HEK293 (cell line): ENCODE data around the gene TMEM164.

Experiments used
- ZNF23 ChIP-seq: fragments of 450-650 bp; formaldehyde crosslinking; IDR thresholded peaks from 2 replicates; pipeline ENCODE4 v1.5.1; 2016; ENCODE audit warnings: missing biosample characterization, missing genetic modification characterization, borderline replicate concordance
- ZNF776 ChIP-seq: fragments of 450-650 bp; formaldehyde crosslinking; IDR thresholded peaks from 2 replicates; pipeline ENCODE4 v1.5.0; 2017; ENCODE audit warnings: missing biosample characterization, missing genetic modification characterization, borderline replicate concordance
- ZNF843 ChIP-seq: fragments of 450-650 bp; formaldehyde crosslinking; IDR thresholded peaks from 2 replicates; pipeline ENCODE4 v1.5.1; 2016; ENCODE audit warnings: missing biosample characterization, missing genetic modification characterization
- TF ChIP-seq, protein P1 (sequence below): fragments of 450-650 bp; formaldehyde crosslinking; IDR thresholded peaks from 2 replicates; pipeline ENCODE4 v1.5.1; 2016; ENCODE audit warnings: missing biosample characterization, missing genetic modification characterization

- TF ChIP-seq, protein P1, sequence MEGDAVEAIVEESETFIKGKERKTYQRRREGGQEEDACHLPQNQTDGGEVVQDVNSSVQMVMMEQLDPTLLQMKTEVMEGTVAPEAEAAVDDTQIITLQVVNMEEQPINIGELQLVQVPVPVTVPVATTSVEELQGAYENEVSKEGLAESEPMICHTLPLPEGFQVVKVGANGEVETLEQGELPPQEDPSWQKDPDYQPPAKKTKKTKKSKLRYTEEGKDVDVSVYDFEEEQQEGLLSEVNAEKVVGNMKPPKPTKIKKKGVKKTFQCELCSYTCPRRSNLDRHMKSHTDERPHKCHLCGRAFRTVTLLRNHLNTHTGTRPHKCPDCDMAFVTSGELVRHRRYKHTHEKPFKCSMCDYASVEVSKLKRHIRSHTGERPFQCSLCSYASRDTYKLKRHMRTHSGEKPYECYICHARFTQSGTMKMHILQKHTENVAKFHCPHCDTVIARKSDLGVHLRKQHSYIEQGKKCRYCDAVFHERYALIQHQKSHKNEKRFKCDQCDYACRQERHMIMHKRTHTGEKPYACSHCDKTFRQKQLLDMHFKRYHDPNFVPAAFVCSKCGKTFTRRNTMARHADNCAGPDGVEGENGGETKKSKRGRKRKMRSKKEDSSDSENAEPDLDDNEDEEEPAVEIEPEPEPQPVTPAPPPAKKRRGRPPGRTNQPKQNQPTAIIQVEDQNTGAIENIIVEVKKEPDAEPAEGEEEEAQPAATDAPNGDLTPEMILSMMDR (tag by site-specific recombination), result no peak
- TF ChIP-seq ZNF776 (tag by site-specific recombination) (no peak), ZNF843 (tag by site-specific recombination) (no peak), ZNF23 (tag by site-specific recombination) (no peak)
Observed at GRCh38 chrX:110004215-110004614, 1.3 kb downstream of the TMEM164 start.
